ENCODE results near the gene FAM13A. TPM values are rescaled to one million over a fixed set of nuclear protein-coding genes. Genes with fewer than 3 reads are reported as not detected.

FAM13A gene
- total and polyA plus RNA-seq, 2 experiments from 2014 or later: 5.3 to 6.6 TPM

GRCh38 chr4:89001647-89002445, 55.1 kb downstream of the FAM13A start:
- Histone ChIP-seq H3K9me3 (ENCODE audit: low read depth) (no peaks in the 10 kb centered on the region), H3K79me2 (ENCODE audit: insufficient read depth) (no peaks in the 10 kb centered on the region), H3K36me3 (ENCODE audit: low read depth) (no peaks in the 10 kb centered on the region), H3K27me3 (replicated peaks; ENCODE audit: insufficient read depth) (no peaks in the 10 kb centered on the region), H3K9ac (no peak overlapping the region), H3K4me2 (ENCODE audit: unreplicated experiment) (no peak overlapping the region), H3K4me3 (no peak overlapping the region), H3F3A (ENCODE audit: insufficient read depth) (no peaks in the 10 kb centered on the region), H3K27ac (no peak overlapping the region), H3K9me2 (ENCODE audit: insufficient read depth) (no peaks in the 10 kb centered on the region), H4K20me1 (ENCODE audit: insufficient read depth) (no peaks in the 10 kb centered on the region), H3K4me1 (ENCODE audit: insufficient read depth) (no peaks in the 10 kb centered on the region), H2AFZ (no peak overlapping the region)
- TF ChIP-seq EZH2phosphoT487 (IDR thresholded peaks at IDR 0.05; ENCODE audit: insufficient read depth, low read depth) (no peak), EZH2 (IDR thresholded peaks at IDR 0.05; ENCODE audit: insufficient read depth, poor library complexity, severe bottlenecking) (no peak)
- 78 to 80% methylated on average over 9 of the region's 9 CpGs for WGBS, 2 experiments (ENCODE audit: low coverage in 1 of 2, low lambda C conversion rate in 2 of 2, missing lambda C conversion rate in 2 of 2)
- in situ Hi-C loops (cut with MboI): no loop called here
- DNase-seq: no peak

GRCh38 chr4:89000844-89001360, 56.1 kb downstream of the FAM13A start:
- H3F3A ChIP-seq (ENCODE audit: insufficient read depth): no peaks in the 10 kb centered on the region
- H3K27me3 ChIP-seq (replicated peaks; ENCODE audit: insufficient read depth): no peaks in the 10 kb centered on the region
- no peaks in the 10 kb centered on the region for H3K79me2 ChIP-seq (ENCODE audit: insufficient read depth)
- H3K9me2 ChIP-seq (ENCODE audit: insufficient read depth): no peaks in the 10 kb centered on the region
- H3K9me3 ChIP-seq (ENCODE audit: low read depth): no peaks in the 10 kb centered on the region
- peak; percentile 37 for DNase-seq
- in situ Hi-C loops (cut with MboI): no loop called here
- no peak overlapping the region for H2AFZ ChIP-seq
- WGBS, 2 experiments (ENCODE audit: low coverage in 1 of 2, low lambda C conversion rate in 2 of 2, missing lambda C conversion rate in 2 of 2): 94 to 96% methylated on average over 3 of the region's 3 CpGs
- H3K9ac ChIP-seq: no peak overlapping the region
- H3K4me2 ChIP-seq (ENCODE audit: unreplicated experiment): no peak overlapping the region
- no peaks in the 10 kb centered on the region for H3K36me3 ChIP-seq (ENCODE audit: low read depth)
- H3K4me3 ChIP-seq: no peak overlapping the region
- H3K27ac ChIP-seq: no peak overlapping the region
- no peak for TF ChIP-seq EZH2phosphoT487 (IDR thresholded peaks at IDR 0.05; ENCODE audit: insufficient read depth, low read depth)
- no peak for TF ChIP-seq EZH2 (IDR thresholded peaks at IDR 0.05; ENCODE audit: insufficient read depth, poor library complexity, severe bottlenecking)
- H3K4me1 ChIP-seq (ENCODE audit: insufficient read depth): no peaks in the 10 kb centered on the region
- no peaks in the 10 kb centered on the region for H4K20me1 ChIP-seq (ENCODE audit: insufficient read depth)

GRCh38 chr4:89000382-89000781, 56.6 kb downstream of the FAM13A start:
- Histone ChIP-seq H3K4me3 (no peak overlapping the region), H3K27me3 (replicated peaks; ENCODE audit: insufficient read depth) (no peaks in the 10 kb centered on the region), H3F3A (ENCODE audit: insufficient read depth) (no peaks in the 10 kb centered on the region), H3K4me2 (ENCODE audit: unreplicated experiment) (no peak overlapping the region), H3K9me3 (ENCODE audit: low read depth) (no peaks in the 10 kb centered on the region), H3K27ac (no peak overlapping the region), H3K9ac (no peak overlapping the region), H3K4me1 (ENCODE audit: insufficient read depth) (no peaks in the 10 kb centered on the region), H3K9me2 (ENCODE audit: insufficient read depth) (no peaks in the 10 kb centered on the region), H2AFZ (no peak overlapping the region), H3K36me3 (ENCODE audit: low read depth) (no peaks in the 10 kb centered on the region), H3K79me2 (ENCODE audit: insufficient read depth) (no peaks in the 10 kb centered on the region), H4K20me1 (ENCODE audit: insufficient read depth) (no peaks in the 10 kb centered on the region)
- no peak for DNase-seq
- 93 to 94% methylated on average over 1 of the region's 1 CpG for WGBS, 2 experiments (ENCODE audit: low coverage in 1 of 2, low lambda C conversion rate in 2 of 2, missing lambda C conversion rate in 2 of 2)
- TF ChIP-seq EZH2 (IDR thresholded peaks at IDR 0.05; ENCODE audit: insufficient read depth, poor library complexity, severe bottlenecking) (no peak), EZH2phosphoT487 (IDR thresholded peaks at IDR 0.05; ENCODE audit: insufficient read depth, low read depth) (no peak)
- in situ Hi-C loops (cut with MboI): no loop called here

GRCh38 chr4:88999392-88999930, 57.5 kb downstream of the FAM13A start:
- no peak for TF ChIP-seq EZH2 (IDR thresholded peaks at IDR 0.05; ENCODE audit: insufficient read depth, poor library complexity, severe bottlenecking)
- TF ChIP-seq EZH2phosphoT487 (IDR thresholded peaks at IDR 0.05; ENCODE audit: insufficient read depth, low read depth): no peak
- H3F3A ChIP-seq (ENCODE audit: insufficient read depth): no peaks in the 10 kb centered on the region
- no peak for DNase-seq
- in situ Hi-C loops (cut with MboI): no loop called here
- H3K27ac ChIP-seq: no peak overlapping the region
- no peaks in the 10 kb centered on the region for H3K27me3 ChIP-seq (replicated peaks; ENCODE audit: insufficient read depth)
- no peaks in the 10 kb centered on the region for H3K4me1 ChIP-seq (ENCODE audit: insufficient read depth)
- no peaks in the 10 kb centered on the region for H3K36me3 ChIP-seq (ENCODE audit: low read depth)
- no peaks in the 10 kb centered on the region for H3K9me2 ChIP-seq (ENCODE audit: insufficient read depth)
- no peak overlapping the region for H3K4me3 ChIP-seq
- H3K4me2 ChIP-seq (ENCODE audit: unreplicated experiment): no peak overlapping the region
- no peaks in the 10 kb centered on the region for H3K79me2 ChIP-seq (ENCODE audit: insufficient read depth)
- no peaks in the 10 kb centered on the region for H3K9me3 ChIP-seq (ENCODE audit: low read depth)
- no peak overlapping the region for H2AFZ ChIP-seq
- no peak overlapping the region for H3K9ac ChIP-seq
- 91 to 95% methylated on average over 2 of the region's 2 CpGs for WGBS, 2 experiments (ENCODE audit: low coverage in 1 of 2, low lambda C conversion rate in 2 of 2, missing lambda C conversion rate in 2 of 2)
- H4K20me1 ChIP-seq (ENCODE audit: insufficient read depth): no peaks in the 10 kb centered on the region
